AG09309 (cell line): ENCODE results near the gene PLAAT3.

ENCODE experiments used
- DNase-seq: peaks from one replicate; pipeline ENCODE4 v3.0.0-alpha.2; 2010; ENCODE audit warnings: low read depth
- H3K4me3 ChIP-seq: 2 replicates; pipeline ENCODE4 v1.5.1; 2011; ENCODE audit warnings: mild to moderate bottlenecking, low read depth, low read length, moderate library complexity; ENCODE audit not compliant: control insufficient read depth
- CTCF ChIP-seq: IDR thresholded peaks from 2 replicates; pipeline ENCODE4 v1.5.1; 2011; ENCODE audit warnings: mild to moderate bottlenecking, low read depth, low read length, inconsistent platforms; ENCODE audit not compliant: insufficient read depth, control insufficient read depth; ENCODE audit errors: missing control alignments

The PLAAT3 gene

GRCh38 chr11:63558459-63559157 is 55.6 kb downstream of the PLAAT3 start:
- no peak for TF ChIP-seq CTCF
- no peak overlapping the region for H3K4me3 ChIP-seq
- no peak for DNase-seq

GRCh38 chr11:63557570-63557969 is 56.7 kb downstream of the PLAAT3 start:
- TF ChIP-seq CTCF: no peak
- H3K4me3 ChIP-seq: no peak overlapping the region
- DNase-seq: no peak

GRCh38 chr11:63556404-63557013 is 57.7 kb downstream of the PLAAT3 start:
- TF ChIP-seq CTCF: no peak
- no peak overlapping the region for H3K4me3 ChIP-seq
- DNase-seq: no peak

- no peak for DNase-seq
- TF ChIP-seq CTCF: no peak
- no peak overlapping the region for H3K4me3 ChIP-seq
Measured at GRCh38 chr11:63554877-63555223, 59.4 kb downstream of the PLAAT3 start.

GRCh38 chr11:63553759-63554158 is 60.5 kb downstream of the PLAAT3 start:
- H3K4me3 ChIP-seq: no peak overlapping the region
- DNase-seq: no peak
- TF ChIP-seq CTCF: no peak

- TF ChIP-seq CTCF: no peak
- DNase-seq: no peak
- no peak overlapping the region for H3K4me3 ChIP-seq
Measured at GRCh38 chr11:63552921-63553320, 61.3 kb downstream of the PLAAT3 start.

- no peak for TF ChIP-seq CTCF
Measured at GRCh38 chr11:63551889-63552266, 62.4 kb downstream of the PLAAT3 start.

More at GRCh38 chr11:63551889-63552266, 62.4 kb downstream of the PLAAT3 start:
- no peak for DNase-seq
- no peak overlapping the region for H3K4me3 ChIP-seq
